H1 (cell line): ENCODE data around the gene FABP7.

Source experiments
- CBX8 ChIP-seq: fragments of 300-800, 300-1000 bp; sonication (generic); IDR thresholded peaks from 2 replicates; pipeline ENCODE4 v1.7.1; 2016; ENCODE audit warnings: low read depth, low read length, borderline replicate concordance
- CEBPB ChIP-seq: IDR thresholded peaks from 2 replicates; pipeline ENCODE4 v1.6.1; 2012; ENCODE audit warnings: low read depth, low read length
- HDAC6 ChIP-seq: IDR thresholded peaks from one replicate; pipeline ENCODE4 v1.7.1; 2012; ENCODE audit warnings: low read depth, mild to moderate bottlenecking, inconsistent platforms, low read length, moderate library complexity
- JUND ChIP-seq: IDR thresholded peaks from 2 replicates; pipeline ENCODE4 v1.6.1; 2011; ENCODE audit warnings: mild to moderate bottlenecking, improper control_type of control experiment, low read length
- POLR2AphosphoS5 ChIP-seq: IDR thresholded peaks from 2 replicates; pipeline ENCODE4 v1.6.1; 2011; ENCODE audit warnings: low read depth, low read length
- RFX5 ChIP-seq: IDR thresholded peaks from 2 replicates; pipeline ENCODE4 v1.6.1; 2011; ENCODE audit warnings: low read depth, low read length, improper control_type of control experiment, borderline replicate concordance
- YY1 ChIP-seq: IDR thresholded peaks from 2 replicates; pipeline ENCODE4 v1.6.1; 2011; ENCODE audit warnings: low read depth, mild to moderate bottlenecking, low read length
- TF ChIP-seq, protein P1 (sequence below), 3 experiments: IDR thresholded peaks; 1 replicate in 2 of 3; 2 replicates in 1 of 3; pipeline versions ENCODE4 v1.5.1 to v1.6.1; 2011; ENCODE audit warnings: low read length in 3 of 3, mild to moderate bottlenecking in 3 of 3, inconsistent platforms in 2 of 3, low read depth in 1 of 3, moderate library complexity in 1 of 3; ENCODE audit not compliant: insufficient read depth in 1 of 3; ENCODE audit errors: control extremely low read depth in 1 of 3

DNA sequence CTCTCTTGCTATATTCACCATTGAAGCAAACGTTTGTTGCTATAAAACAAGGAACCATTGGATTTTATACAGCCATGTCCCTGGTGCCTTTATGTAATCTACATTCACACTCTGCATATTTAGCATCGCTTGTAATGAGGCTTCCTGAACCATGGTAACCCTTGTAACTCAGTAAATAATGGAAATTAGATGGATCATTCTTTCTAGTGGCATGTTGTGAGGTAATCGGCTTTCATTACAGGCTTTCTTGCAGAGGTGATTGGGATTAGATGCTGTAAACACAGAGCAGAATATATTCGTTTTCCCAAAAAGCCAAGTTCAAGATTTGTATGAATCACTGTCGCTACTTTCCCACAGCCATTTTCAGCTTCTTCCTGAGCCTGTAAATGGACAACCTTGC lies 45.6 kb downstream of the FABP7 start:
- TF ChIP-seq YY1 (no peak), HDAC6 (no peak), JUND (no peak), RFX5 (no peak), CBX8 (no peak), POLR2AphosphoS5 (no peak), CEBPB (no peak)
- TF ChIP-seq, protein P1, sequence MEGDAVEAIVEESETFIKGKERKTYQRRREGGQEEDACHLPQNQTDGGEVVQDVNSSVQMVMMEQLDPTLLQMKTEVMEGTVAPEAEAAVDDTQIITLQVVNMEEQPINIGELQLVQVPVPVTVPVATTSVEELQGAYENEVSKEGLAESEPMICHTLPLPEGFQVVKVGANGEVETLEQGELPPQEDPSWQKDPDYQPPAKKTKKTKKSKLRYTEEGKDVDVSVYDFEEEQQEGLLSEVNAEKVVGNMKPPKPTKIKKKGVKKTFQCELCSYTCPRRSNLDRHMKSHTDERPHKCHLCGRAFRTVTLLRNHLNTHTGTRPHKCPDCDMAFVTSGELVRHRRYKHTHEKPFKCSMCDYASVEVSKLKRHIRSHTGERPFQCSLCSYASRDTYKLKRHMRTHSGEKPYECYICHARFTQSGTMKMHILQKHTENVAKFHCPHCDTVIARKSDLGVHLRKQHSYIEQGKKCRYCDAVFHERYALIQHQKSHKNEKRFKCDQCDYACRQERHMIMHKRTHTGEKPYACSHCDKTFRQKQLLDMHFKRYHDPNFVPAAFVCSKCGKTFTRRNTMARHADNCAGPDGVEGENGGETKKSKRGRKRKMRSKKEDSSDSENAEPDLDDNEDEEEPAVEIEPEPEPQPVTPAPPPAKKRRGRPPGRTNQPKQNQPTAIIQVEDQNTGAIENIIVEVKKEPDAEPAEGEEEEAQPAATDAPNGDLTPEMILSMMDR (IDR thresholded peaks at IDR 0.05; ENCODE audit: control extremely low read depth in 1 of 3, insufficient read depth in 1 of 3, low read depth in 1 of 3, low read length in 3 of 3), result no peak
